Measurements from ENCODE around the gene ATG10.

- TF ChIP-seq CTCF (conservative IDR thresholded peaks at IDR 0.05 in 1 of 2, IDR thresholded peaks at IDR 0.05 in 1 of 2; ENCODE audit: extremely low read depth in 1 of 2, insufficient read depth in 1 of 2, low read depth in 1 of 2, low read length in 2 of 2) = no peak
- no peak for TF ChIP-seq EZH2 (IDR thresholded peaks at IDR 0.05; ENCODE audit: borderline replicate concordance, low read length)
Measured at GRCh38 chr5:82045554-82046275, 73.9 kb downstream of the ATG10 start.
